Erythroblast (primary cell): ENCODE data around the gene SLU7.

Experiments used
- GATA1 ChIP-seq: IDR thresholded peaks from 2 replicates; pipeline ENCODE4 v1.6.1; 2011; ENCODE audit warnings: low read depth, mild to moderate bottlenecking, control low read depth, low read length, moderate library complexity
- POLR2A ChIP-seq: IDR thresholded peaks from 2 replicates; pipeline ENCODE4 v1.6.1; 2011; ENCODE audit warnings: mild to moderate bottlenecking, low read length

DNA sequence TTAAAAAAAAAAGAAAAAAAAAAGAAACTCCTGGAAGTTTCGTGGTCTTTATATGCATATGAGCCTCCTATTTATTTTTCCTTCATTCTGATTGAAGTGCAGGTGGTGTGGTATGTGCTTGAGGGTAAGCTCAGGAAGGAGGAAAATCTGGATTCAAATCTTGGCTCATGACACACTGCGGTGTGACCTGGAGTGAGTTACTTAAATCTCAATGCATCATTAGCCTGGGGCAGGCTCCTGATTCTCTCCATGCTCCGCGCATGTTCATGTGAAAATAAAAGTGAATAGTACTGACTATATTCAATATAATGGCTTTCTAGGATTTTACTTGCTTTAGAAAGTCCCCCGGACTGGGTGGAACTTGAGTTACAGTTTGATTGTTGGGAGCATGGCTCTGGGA, 38.4 kb upstream of the SLU7 start:
- TF ChIP-seq POLR2A = no peak
- TF ChIP-seq GATA1 = no peak
